HT1080 (cell line): ENCODE measurements around the gene HK3. TPM values are rescaled to one million over a fixed set of nuclear protein-coding genes. Genes with fewer than 3 reads are reported as not detected.
"Not testable (repeated sequence)": the region's sequence is repeated elsewhere in the genome, so short reads cannot be mapped to it uniquely, and the experiment has no call there.

ENCODE experiments used
- DNase-seq: peaks from one replicate; pipeline ENCODE4 v3.0.0-alpha.2; 2015; ENCODE audit warnings: low read depth
- total RNA-seq: library from RNA; depleted of rRNA; stranded (reverse); fragments of >200 nt; shearing (Covaris generic); gene quantifications from 2 replicates; pipeline ENCODE4 v1.2.3, GENCODE V29; 2014

HK3 gene
- total RNA-seq, 1 experiment from 2014 or later, result not detected

GRCh38 chr5:176884571-176884890, 14.6 kb downstream of the HK3 start:
- DNase-seq, result no peak

- no peak for DNase-seq
Observed at GRCh38 chr5:176883700-176884570, 15.2 kb downstream of the HK3 start.

GRCh38 chr5:176882567-176882903, 16.6 kb downstream of the HK3 start:
- no peak for DNase-seq

- no peak for DNase-seq
Observed at GRCh38 chr5:176881816-176882566, 17.2 kb downstream of the HK3 start.

GRCh38 chr5:176881021-176881749, 18.0 kb downstream of the HK3 start:
- DNase-seq, result no peak

GRCh38 chr5:176880366-176881020, 18.7 kb downstream of the HK3 start:
- DNase-seq, result no peak

GRCh38 chr5:176879663-176880361, 19.3 kb downstream of the HK3 start:
- DNase-seq, result no peak

- no peak for DNase-seq
Observed at GRCh38 chr5:176878906-176879662, 20.1 kb downstream of the HK3 start.

- no peak for DNase-seq
Observed at GRCh38 chr5:176878463-176878862, 20.7 kb downstream of the HK3 start.

GRCh38 chr5:176877793-176878331, 21.3 kb downstream of the HK3 start:
- DNase-seq, result no peak

- no peak for DNase-seq
Observed at GRCh38 chr5:176876506-176877431, 22.4 kb downstream of the HK3 start.

- DNase-seq, result no peak
Observed at GRCh38 chr5:176875783-176876505, 23.2 kb downstream of the HK3 start.

GRCh38 chr5:176875014-176875550, 24.1 kb downstream of the HK3 start:
- DNase-seq, result no peak

GRCh38 chr5:176874198-176874780, 24.9 kb downstream of the HK3 start:
- DNase-seq, result no peak

- no peak for DNase-seq
Observed at GRCh38 chr5:176873541-176874172, 25.5 kb downstream of the HK3 start.

- not testable (repeated sequence) for DNase-seq
Observed at GRCh38 chr5:176873011-176873410, 26.1 kb downstream of the HK3 start.

- DNase-seq, result not testable (repeated sequence)
Observed at GRCh38 chr5:176872586-176872985, 26.6 kb downstream of the HK3 start.
